ENCODE results near the gene IQCE.

The IQCE gene

DNA sequence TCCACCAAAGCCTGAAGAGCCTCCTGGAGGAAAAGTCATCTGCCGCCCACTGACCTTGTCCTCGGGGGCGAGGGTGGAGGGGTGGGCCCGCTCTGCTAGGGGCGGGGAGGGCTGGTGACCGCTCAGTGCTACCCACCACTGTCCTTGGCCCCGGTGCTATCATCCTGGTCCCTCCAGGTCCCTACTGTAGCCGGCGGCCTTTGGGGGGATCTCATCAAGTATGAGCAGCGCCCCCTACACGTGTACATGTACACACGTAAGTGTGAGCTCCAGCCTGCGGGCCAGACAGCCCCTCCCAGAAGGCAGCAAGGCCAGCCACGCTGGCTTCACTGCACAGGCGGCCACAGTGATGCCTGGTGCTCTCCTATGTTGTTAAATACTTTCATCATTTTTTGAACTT is 92.6 kb downstream of the IQCE start:
- DNase-seq = no peak

DNA sequence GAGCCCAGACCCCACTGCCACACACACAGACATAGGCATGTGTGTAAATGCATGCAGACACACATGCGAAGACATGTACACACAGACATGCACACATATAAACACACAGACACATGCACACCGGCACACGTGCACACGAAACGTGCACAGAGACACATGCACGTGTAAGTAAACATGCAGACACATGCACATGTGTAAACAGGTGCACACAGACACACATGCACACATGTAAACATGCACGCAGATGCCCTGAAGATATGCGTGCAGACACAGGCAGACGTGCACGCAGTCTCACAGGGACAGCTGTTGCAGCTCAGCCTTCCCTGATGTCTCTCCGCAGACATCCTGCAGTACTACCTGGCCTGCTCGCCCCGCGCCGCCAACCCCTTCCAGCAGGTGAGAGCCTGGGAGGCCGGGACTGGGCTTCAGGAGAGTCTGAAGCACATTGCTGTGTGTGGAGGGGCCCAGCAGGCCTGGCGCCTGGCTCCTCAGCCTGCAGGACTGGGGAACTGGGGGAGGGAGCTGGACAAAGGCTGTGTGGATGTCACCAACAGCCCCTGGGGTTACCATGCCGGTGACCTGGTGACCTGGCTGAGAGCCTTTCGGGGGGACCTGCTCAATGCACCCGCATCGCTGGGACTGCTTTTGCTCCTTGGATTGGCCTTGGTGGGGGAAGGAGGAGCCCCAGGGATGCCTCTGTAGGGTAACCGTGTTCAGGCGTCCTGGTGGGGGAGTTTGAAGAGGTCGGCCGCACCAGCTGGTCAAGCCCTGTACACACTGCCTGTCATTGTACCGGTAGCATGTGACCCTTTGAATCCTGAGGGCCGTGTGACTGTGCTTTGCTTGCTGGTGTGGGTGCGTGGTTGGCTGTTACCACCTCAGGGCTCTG is 93.3 kb downstream of the IQCE start:
- DNase-seq = no peak

DNA sequence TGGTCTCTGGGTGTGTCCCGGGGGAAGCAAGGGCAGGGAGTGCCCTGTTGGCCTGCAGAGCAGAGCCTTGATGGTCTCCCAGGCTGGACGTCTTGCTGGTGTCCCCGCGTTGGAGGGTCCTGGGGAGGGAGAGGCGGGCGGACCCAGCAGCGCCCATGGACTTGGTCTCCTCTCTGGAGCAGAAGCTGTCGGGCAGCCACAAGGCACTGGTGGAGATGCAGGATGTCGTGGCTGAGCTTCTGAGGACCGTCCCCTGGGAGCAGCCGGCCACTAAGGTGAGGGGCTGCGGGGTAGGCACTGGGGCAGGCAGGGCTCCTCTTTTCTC is 93.9 kb downstream of the IQCE start:
- no peak for DNase-seq

DNA sequence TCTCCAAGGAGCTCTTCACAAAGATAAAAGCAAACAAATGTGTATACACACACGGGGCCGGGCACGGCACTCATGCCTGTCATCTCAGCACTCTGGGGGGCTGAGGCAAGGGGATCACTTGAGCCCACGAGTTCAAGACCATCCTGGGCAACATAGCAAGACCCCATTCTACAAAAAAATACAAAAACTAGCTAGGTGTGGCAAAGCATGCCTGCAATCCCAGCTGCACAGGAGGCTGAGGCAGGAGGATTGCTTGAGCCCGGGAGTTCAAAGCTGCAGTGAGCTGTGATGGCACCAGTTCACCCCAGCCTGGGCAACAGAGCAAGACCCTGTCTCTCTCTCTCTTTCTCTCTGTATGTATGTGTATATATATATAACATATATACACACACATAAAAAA is 95.3 kb downstream of the IQCE start:
- no peak for DNase-seq

DNA sequence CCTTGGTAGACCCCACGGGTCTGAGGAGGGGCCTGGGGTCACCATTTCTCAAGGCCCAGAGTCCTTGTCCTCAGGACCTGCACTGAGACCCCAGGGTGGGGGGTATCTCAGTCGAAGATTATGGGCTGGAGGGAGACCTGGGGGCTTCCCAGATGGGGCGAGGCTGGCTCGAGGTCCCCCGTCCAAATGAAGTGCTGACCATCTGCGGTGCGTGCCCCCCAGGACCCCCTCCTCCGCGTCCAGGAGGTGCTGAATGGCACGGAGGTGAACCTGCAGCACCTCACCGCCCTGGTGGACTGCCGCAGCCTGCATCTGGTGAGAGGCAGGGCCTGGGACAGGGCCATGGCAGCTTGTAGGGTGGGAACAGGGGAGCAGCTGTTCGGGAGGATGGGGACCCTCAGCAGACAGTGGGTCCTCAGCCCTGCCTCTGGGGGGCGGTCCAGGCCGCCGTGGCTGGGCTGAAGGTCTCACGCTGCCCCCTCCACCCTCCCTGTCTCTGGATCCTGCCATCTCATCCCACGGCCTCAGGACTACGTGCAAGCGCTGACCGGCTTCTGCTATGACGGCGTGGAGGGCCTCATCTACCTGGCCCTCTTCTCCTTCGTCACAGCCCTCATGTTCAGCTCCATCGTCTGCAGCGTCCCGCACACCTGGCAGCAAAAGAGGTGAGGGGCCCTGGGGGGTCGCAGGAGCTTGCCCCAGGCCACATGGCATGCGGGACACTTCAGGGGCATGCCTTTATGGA is 97.3 kb downstream of the IQCE start:
- no peak for DNase-seq

DNA sequence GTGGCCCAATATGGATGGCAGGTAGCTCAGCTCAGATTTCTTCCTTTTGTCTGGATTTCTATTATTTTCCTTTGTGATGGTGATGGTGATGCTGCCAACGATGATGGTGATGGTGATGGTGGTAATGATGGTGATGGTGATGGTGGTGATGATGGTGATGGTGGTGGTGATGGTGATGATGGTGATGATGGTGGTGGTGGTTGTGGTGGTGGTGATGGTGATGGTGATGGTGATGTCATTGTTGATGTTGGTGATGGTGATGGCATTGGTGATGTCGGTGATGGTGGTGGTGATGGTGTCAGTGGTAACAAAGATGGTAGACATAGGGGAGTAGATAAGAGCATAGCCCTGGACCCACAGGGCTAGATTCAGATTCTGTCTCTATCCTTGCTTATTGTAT is 98.4 kb downstream of the IQCE start:
- DNase-seq = no peak

DNA sequence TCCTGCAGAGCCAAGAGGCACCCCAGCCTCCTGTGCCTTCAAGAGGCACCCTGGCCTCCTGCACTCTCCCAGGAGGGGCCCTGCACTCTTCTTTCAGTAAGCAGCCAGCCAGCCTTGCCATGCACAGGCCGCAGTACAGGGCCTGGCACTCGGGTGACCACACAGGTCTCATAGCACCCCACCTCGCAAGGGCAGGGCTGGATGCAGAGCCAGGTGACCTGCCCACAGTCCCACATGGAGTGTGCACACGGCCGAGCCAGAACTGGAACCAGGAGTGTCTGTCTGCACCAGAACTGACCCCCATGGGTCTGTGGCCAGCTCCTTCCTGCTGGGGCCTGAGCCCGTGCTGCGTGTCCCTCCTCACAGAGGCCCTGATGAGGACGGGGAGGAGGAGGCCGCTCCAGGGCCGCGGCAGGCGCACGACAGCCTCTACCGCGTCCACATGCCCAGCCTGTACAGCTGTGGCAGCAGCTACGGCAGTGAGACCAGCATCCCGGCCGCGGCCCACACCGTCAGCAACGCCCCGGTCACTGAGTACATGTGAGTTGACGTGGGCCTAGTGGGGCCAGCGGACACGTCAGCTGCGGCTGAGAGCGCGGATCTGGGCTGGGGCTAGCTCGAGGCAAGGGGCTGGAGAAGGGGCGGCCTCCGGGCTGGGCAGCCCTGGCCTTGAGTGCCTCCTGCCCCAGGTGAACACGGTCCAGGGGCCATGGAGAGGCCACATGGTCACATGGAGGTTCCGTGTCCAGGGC is 99.3 kb downstream of the IQCE start:
- no peak for DNase-seq

DNA sequence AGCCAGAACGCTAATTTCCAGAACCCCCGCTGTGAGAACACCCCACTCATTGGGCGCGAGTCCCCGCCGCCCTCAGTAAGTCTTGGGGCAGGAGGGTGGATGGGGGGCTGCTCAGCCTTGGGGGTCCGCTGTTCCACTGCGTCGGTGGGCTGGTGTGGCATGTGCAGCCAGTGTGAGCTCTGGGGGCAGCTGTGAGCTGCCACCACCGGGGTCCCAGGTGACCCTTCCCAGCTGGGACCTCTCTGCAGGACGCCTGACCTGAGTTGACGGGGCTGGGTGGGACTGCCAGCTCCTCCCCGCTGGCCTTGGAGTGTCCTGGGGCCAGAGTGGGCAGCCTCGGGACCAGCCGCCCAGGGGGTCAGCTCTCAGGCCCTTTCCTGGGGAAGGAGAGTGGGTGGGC is 100.2 kb downstream of the IQCE start:
- DNase-seq = no peak

DNA sequence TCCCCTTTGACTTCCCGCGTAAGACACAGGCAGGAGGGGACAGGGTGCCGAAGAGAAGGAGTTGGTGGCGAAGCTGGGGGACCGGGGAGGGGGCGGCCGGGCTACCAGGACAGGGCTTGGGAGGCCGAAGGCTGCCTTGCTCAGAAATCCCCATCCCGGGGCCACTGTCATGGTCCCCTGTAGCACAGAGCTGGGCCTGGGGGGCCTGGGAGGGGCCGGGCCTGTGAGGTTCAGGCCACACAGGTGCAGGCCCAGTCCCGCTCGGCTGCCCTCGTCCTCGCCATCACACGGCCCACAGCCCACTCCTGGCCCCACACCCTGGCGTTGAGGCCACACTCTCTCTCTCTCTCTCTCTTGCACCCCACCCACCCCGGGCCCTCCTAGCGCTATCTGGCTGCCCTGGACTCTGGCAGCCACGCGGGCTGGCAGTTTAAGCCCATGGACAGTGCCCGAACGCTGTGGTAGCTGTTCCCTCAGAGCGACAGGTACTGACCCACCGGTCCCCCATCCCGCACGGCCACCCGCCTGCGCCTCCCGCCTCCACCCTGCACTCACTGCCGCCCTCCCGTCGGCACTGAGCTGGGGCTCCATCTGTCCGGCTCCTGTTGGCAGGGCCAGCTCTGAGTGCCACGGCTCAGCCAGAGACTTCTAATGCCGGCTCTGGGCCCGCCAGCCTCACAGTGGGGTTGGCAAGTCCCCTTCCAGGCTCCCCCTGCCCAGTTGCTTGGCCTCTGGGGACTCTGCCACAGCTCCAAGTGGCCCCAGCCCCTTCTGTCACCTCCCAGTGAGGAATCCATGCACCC is 101.0 kb downstream of the IQCE start:
- DNase-seq = no peak

DNA sequence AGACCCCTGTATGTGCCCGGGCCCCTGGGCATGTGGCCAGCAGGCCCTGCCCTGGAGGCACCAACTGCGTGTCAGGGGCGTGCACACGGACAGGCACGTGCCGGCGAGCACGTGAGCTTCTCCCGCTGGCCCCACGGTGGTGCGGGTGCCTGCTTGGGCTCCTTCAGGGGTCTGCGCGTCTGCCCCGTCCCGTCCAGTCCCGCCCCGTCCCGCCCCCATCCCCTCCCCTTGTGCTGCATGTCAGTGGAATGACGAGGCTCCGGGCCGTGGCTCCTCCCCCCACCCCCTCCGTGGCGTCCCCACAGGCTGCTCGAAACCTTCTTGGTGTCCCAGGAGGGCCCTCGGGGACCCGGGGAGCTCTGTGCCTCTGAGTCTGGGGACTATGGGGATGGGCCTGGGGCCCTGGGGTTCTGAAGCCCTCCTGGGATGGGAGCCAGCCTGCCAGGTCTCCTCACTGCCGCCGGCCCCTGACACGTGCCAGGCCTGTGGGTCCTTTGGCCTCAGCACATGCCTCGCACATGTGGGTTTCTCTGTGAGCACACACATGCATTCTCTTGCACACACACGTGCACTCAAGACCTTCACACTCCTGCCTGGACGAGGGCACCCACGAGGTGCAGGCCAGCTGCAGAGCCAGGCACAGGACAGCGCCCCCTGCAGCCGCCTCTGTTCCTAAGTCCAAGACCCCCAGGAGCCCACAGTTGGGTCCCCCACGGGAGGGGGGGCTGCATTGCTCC is 101.7 kb downstream of the IQCE start:
- no peak for DNase-seq

DNA sequence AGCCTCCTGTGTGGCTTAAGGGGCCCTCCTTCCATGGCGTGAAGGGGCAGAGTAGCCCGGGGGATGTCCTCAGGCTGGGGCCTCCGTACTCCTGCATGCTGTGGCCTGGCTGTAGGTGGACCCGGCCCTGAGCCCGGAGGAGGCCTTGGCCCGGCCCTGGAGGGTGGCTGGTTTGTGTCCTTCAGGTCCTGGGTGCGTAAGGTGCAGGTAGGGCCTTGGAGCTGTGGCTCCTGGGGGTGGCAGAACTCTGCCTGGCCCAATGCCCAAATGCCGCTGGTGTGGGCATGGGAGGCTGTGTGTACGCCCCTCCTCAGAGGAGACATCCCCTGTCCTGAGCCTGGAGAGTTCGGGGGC is 102.3 kb downstream of the IQCE start:
- no peak for DNase-seq

DNA sequence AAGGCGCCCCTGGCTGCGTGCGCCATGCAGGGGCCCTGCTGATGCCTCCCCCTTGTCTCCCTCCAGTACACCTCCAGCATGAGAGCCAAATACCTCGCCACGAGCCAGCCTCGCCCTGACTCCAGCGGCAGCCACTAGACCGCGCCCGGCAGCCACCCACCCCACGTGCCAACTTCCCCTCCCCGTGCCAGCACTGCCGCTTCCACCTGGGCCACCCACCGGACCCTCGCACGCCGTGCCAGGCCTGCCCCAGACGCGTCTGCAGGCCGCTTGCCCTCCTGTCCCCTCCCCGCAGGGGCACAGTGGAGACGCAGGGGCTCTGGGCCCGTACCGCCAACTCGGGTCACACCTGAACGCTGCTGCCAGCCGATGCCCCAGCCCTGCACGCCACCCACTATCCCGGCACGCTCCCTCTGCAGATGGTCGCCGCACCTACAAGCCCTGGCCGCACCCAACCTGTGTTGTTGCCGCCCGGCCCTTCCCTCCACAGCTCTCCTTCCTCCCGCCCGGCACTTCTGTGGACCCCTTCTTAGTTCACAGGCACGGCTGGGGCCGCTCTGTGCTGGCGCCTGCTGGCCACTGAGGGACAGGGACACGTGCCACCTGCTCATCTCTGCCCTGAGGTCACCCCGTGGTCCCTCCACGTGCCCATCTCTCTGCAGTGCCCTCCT is 103.0 kb downstream of the IQCE start:
- no peak for DNase-seq

DNA sequence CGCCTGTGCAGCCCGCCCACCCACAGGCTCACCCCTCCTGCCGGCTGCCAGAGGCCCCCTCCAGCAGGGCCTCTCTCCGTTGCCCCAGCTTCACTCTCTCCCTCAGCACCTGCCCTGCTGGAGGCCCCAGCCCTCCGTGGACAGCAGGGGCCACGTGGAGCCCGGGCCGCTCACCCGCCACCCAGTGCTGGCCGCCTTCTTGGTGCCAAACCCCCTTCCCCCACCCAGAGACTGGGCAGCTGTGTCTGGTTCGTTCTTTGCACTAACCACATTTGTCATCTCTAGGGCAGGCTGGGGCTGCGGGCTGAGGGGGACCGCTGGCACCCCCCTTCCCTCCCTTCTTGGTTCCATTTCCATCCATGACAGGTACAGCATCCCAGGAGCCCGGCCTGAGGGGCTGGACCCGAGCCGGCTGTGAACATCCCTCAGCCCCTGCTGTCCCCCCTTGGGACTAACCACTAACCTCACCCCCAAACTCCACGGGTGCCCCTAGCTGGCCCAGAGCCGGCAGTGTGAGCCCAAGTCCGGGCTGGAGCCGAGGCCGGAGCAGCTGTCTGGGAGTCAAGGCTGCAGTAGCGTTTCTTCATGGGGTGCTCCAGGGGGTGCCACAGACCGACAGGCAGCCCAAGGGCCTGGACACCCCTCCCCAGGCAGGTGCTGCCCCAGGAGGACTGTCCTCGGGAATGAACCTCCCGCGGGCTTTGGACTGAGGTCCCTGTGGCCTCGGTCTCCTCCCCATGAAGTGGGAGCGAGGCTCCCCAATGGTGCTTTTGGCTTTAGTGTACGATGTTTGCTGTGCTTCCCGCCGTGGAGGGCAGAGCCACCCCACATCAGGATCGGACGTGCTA is 103.7 kb downstream of the IQCE start:
- no peak for DNase-seq

DNA sequence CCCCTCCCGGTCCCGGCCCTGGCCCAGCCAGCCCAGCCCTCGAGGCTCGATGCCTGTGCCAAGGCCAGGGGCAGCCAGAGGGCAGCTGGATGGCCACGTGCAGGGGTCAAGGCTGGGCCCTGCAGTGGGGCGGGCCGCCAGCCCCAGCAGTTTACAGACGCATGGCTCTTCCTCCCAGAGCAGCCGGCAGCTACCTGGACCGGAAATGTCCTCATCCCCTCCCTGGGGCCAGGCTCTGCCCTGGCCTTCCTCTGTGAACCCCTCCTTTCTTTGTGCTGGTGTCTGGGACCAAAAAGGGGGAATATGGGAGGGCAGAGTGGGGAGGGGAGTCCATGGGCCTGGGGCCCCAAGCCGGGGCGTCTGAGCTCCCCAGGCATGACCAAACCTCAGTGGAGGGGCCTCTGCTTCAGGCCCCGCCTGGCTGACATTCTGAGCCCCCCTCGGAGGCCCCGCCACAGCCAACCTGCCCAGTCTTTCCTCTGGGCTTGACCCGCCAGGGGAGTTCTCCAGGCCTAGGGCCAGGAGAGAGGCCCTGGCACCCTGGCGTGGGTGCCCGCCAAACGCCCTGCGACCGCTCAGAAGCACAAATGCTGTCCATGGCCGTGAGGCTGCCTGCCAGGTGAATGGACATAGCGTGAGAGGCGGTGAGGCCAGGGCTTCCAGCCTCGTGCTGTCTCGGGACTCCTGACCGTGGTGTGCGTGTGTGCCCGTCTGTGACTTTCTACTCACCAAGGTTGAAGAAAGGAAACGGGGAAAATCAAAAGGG is 104.5 kb downstream of the IQCE start:
- no peak for DNase-seq

DNA sequence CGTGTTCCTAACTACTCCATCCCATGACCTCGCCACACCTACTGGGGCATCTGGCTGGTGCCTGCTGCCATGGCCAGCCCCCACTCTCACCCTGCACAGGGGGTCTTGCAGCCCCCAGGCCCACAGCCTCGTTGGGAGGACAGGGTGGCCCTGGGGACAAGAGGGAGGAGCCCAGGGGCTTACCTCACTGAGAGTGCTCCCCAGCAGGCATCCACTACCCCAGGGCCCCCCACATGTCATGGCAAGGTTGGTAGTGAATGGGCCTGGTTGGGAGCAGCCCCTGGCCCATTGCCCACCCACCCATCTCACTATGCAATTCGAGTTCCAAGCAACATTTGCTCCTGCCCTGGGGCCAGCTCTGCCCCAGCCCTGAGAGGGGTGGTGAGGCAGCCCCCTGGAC is 105.2 kb downstream of the IQCE start:
- no peak for DNase-seq
